OCI-LY7 (cell line): Measurements from ENCODE around the gene STXBP2.

Experiments
- EZH2phosphoT487 ChIP-seq: fragments of 200-600 bp; sonication (generic); IDR thresholded peaks from 2 replicates; pipeline ENCODE4 v1.6.1; 2018; ENCODE audit warnings: low read depth, borderline replicate concordance, mild to moderate bottlenecking, mixed run types, antibody characterized with exemption, low read length, moderate library complexity, mixed read lengths
- TF ChIP-seq, protein P1 (sequence below): fragments of 200-600 bp; sonication (generic); conservative IDR thresholded peaks from 2 replicates; pipeline ENCODE4 v1.5.1; 2014; ENCODE audit warnings: mild to moderate bottlenecking, antibody characterized with exemption, low read length, moderate library complexity, mixed read lengths

GRCh38 chr19:7622933-7623685, 13.8 kb upstream of the STXBP2 start:
- TF ChIP-seq, protein P1, sequence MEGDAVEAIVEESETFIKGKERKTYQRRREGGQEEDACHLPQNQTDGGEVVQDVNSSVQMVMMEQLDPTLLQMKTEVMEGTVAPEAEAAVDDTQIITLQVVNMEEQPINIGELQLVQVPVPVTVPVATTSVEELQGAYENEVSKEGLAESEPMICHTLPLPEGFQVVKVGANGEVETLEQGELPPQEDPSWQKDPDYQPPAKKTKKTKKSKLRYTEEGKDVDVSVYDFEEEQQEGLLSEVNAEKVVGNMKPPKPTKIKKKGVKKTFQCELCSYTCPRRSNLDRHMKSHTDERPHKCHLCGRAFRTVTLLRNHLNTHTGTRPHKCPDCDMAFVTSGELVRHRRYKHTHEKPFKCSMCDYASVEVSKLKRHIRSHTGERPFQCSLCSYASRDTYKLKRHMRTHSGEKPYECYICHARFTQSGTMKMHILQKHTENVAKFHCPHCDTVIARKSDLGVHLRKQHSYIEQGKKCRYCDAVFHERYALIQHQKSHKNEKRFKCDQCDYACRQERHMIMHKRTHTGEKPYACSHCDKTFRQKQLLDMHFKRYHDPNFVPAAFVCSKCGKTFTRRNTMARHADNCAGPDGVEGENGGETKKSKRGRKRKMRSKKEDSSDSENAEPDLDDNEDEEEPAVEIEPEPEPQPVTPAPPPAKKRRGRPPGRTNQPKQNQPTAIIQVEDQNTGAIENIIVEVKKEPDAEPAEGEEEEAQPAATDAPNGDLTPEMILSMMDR, result no peak
- TF ChIP-seq EZH2phosphoT487, result no peak
